GM12878 (cell line): ENCODE measurements around the gene KCNQ1OT1.

Experiments used
- CBFB ChIP-seq: IDR thresholded peaks from 2 replicates; pipeline ENCODE4 v1.6.1; 2016; ENCODE audit warnings: antibody characterized with exemption, low read depth
- CTCF ChIP-seq, 3 experiments: IDR thresholded peaks in 2 of 3; conservative IDR thresholded peaks in 1 of 3; 2 replicates each; pipeline ENCODE4 v1.5.1; 2011; ENCODE audit warnings: low read depth in 3 of 3, low read length in 3 of 3, mild to moderate bottlenecking in 3 of 3, control low read depth in 2 of 3, moderate library complexity in 2 of 3, inconsistent platforms in 1 of 3, mixed read lengths in 1 of 3; ENCODE audit not compliant: control insufficient read depth in 2 of 3, insufficient read depth in 1 of 3; ENCODE audit errors: extremely low read depth in 1 of 3
- FOXK2 ChIP-seq: fragments of 450-650 bp; IDR thresholded peaks from 2 replicates; pipeline ENCODE4 v1.6.1; 2017; ENCODE audit warnings: mild to moderate bottlenecking, moderate library complexity
- PBX3 ChIP-seq: IDR thresholded peaks from 2 replicates; pipeline ENCODE4 v1.6.1; 2011; ENCODE audit warnings: mild to moderate bottlenecking, low read depth, low read length, moderate library complexity; ENCODE audit not compliant: insufficient replicate concordance
- PML ChIP-seq: IDR thresholded peaks from 2 replicates; pipeline ENCODE4 v1.6.1; 2012; ENCODE audit warnings: low read length, inconsistent platforms
- POLR2AphosphoS2 ChIP-seq: IDR thresholded peaks from 2 replicates; pipeline ENCODE4 v1.6.1; 2011; ENCODE audit warnings: low read depth, mild to moderate bottlenecking, low read length, improper control_type of control experiment, moderate library complexity
- POLR2AphosphoS5 ChIP-seq: IDR thresholded peaks from 2 replicates; pipeline ENCODE4 v1.6.1; 2011; ENCODE audit warnings: mild to moderate bottlenecking, low read length, inconsistent platforms
- RAD21 ChIP-seq: IDR thresholded peaks from 2 replicates; pipeline ENCODE4 v1.6.1; 2011; ENCODE audit warnings: mild to moderate bottlenecking, low read depth, low read length, moderate library complexity; ENCODE audit not compliant: insufficient read depth
- SMC3 ChIP-seq: IDR thresholded peaks from 2 replicates; pipeline ENCODE4 v1.6.1; 2011; ENCODE audit warnings: low read length, improper control_type of control experiment, borderline replicate concordance
- ZNF217 ChIP-seq: fragments of 450-650 bp; IDR thresholded peaks from 2 replicates; pipeline ENCODE4 v1.6.1; 2017; ENCODE audit warnings: antibody characterized with exemption, mild to moderate bottlenecking

GRCh38 chr11:2574553-2575535 lies 125.0 kb downstream of the KCNQ1OT1 start:
- TF ChIP-seq CTCF (IDR thresholded peaks at IDR 0.05 in 2 of 3, conservative IDR thresholded peaks at IDR 0.05 in 1 of 3; ENCODE audit: control insufficient read depth in 2 of 3, extremely low read depth in 1 of 3, insufficient read depth in 1 of 3, low read depth in 3 of 3, low read length in 3 of 3) (no peak), ZNF217 (no peak), PML (no peak), POLR2AphosphoS5 (no peak), POLR2AphosphoS2 (no peak), FOXK2 (no peak), RAD21 (no peak), PBX3 (no peak), SMC3 (no peak), CBFB (no peak)
